Measurements from ENCODE around the gene TRIM8. TPM values are rescaled to one million over a fixed set of nuclear protein-coding genes. Genes with fewer than 3 reads are reported as not detected.
A peak's percentile ranks its signal among the peaks of the same experiment; 100 is the strongest.

TRIM8 gene
- total RNA-seq, 3 donors from 2014 or later (not counting 1 experiment from before 2014, with no cell fraction given), result 81.9 to 87.8 (median 86.2) TPM

- WGBS (ENCODE audit: insufficient coverage), result 87% methylated on average over 11 of the region's 13 CpGs
- peak overlapping the region; percentile 85 for H3K27ac Mint-ChIP-seq
- no peaks in the 10 kb centered on the region for H3K27me3 ChIP-seq (ENCODE audit: control insufficient read depth, insufficient read depth, low read length)
- no peaks in the 10 kb centered on the region for H3K36me3 Mint-ChIP-seq
- no peaks in the 10 kb centered on the region for H3K27me3 Mint-ChIP-seq (ENCODE audit: low read depth in 2 of 2)
- H3K9me3 Mint-ChIP-seq, result no peaks in the 10 kb centered on the region
- H3K9me3 ChIP-seq (ENCODE audit: control insufficient read depth, insufficient read depth, low read length), result no peaks in the 10 kb centered on the region
- intact Hi-C loops (cut with micrococcal nuclease), result no loop called here
- DNase-seq, result no peak
- peaks cover 48% of the 10 kb centered on the region for H3K4me1 ChIP-seq (ENCODE audit: control insufficient read depth, insufficient read depth, low read length)
- ATAC-seq, result no peak
- peak overlapping the region; percentile 91 for H3K4me3 Mint-ChIP-seq
- H3K4me1 Mint-ChIP-seq, result peaks cover 26 to 38% of the 10 kb centered on the region in 2 donors
- H3K36me3 ChIP-seq (ENCODE audit: control insufficient read depth, insufficient read depth, low read length), result no peaks in the 10 kb centered on the region
- H3K4me3 ChIP-seq (ENCODE audit: low read length), result no peak overlapping the region
- no peak for TF ChIP-seq CTCF (IDR thresholded peaks at IDR 0.05)
- peak overlapping the region; percentile 77 for H3K27ac ChIP-seq (ENCODE audit: low read length)
Observed at GRCh38 chr10:102673236-102673818, 29.0 kb downstream of the TRIM8 start.

- ATAC-seq (peak; percentile 77 to 86 (median 85)), DNase-seq (peak; percentile 41 to 91)
- H3K27me3 Mint-ChIP-seq (ENCODE audit: low read depth in 2 of 2), result no peaks in the 10 kb centered on the region
- H3K27me3 ChIP-seq (ENCODE audit: control insufficient read depth, insufficient read depth, low read length), result no peaks in the 10 kb centered on the region
- 7% methylated on average over 17 of the region's 19 CpGs for WGBS (ENCODE audit: insufficient coverage)
- H3K36me3 Mint-ChIP-seq, result no peaks in the 10 kb centered on the region
- peaks cover 52% of the 10 kb centered on the region for H3K4me1 ChIP-seq (ENCODE audit: control insufficient read depth, insufficient read depth, low read length)
- H3K4me3 Mint-ChIP-seq, result peak overlapping the region; percentile 91
- H3K9me3 Mint-ChIP-seq, result no peaks in the 10 kb centered on the region
- intact Hi-C loops (cut with micrococcal nuclease), result loop anchor here (2.0 kb wide), 2 partner anchors 13 to 27 kb away; no protein-coding TSS in a partner anchor
- H3K27ac ChIP-seq (ENCODE audit: low read length), result peak overlapping the region; percentile 77
- peaks cover 33 to 43% of the 10 kb centered on the region in 2 donors for H3K4me1 Mint-ChIP-seq
- TF ChIP-seq CTCF (IDR thresholded peaks at IDR 0.05), result no peak
- H3K4me3 ChIP-seq (ENCODE audit: low read length), result peak overlapping the region; percentile 25
- no peaks in the 10 kb centered on the region for H3K36me3 ChIP-seq (ENCODE audit: control insufficient read depth, insufficient read depth, low read length)
- H3K9me3 ChIP-seq (ENCODE audit: control insufficient read depth, insufficient read depth, low read length), result no peaks in the 10 kb centered on the region
- peak overlapping the region; percentile 85 for H3K27ac Mint-ChIP-seq
Observed at GRCh38 chr10:102673819-102674511, 29.7 kb downstream of the TRIM8 start.

- peaks cover 34 to 45% of the 10 kb centered on the region in 2 donors for H3K4me1 Mint-ChIP-seq
- H3K9me3 ChIP-seq (ENCODE audit: control insufficient read depth, insufficient read depth, low read length), result no peaks in the 10 kb centered on the region
- H3K36me3 Mint-ChIP-seq, result no peaks in the 10 kb centered on the region
- no peaks in the 10 kb centered on the region for H3K36me3 ChIP-seq (ENCODE audit: control insufficient read depth, insufficient read depth, low read length)
- no peaks in the 10 kb centered on the region for H3K27me3 ChIP-seq (ENCODE audit: control insufficient read depth, insufficient read depth, low read length)
- H3K4me3 ChIP-seq (ENCODE audit: low read length), result peak overlapping the region; percentile 25
- peak overlapping the region; percentile 77 for H3K27ac ChIP-seq (ENCODE audit: low read length)
- H3K9me3 Mint-ChIP-seq, result no peaks in the 10 kb centered on the region
- TF ChIP-seq CTCF (IDR thresholded peaks at IDR 0.05), result no peak
- peaks cover 53% of the 10 kb centered on the region for H3K4me1 ChIP-seq (ENCODE audit: control insufficient read depth, insufficient read depth, low read length)
- peak overlapping the region; percentile 85 for H3K27ac Mint-ChIP-seq
- DNase-seq (peak in 1 of 2 donors; percentile 66), ATAC-seq (peak in 2 of 3 donors; percentile 13 to 16)
- peak overlapping the region; percentile 72 for H3K4me3 Mint-ChIP-seq
- no peaks in the 10 kb centered on the region for H3K27me3 Mint-ChIP-seq (ENCODE audit: low read depth in 2 of 2)
- 26% methylated on average over 2 of the region's 2 CpGs for WGBS (ENCODE audit: insufficient coverage)
- intact Hi-C loops (cut with micrococcal nuclease), result loop anchor here (2.0 kb wide), 2 partner anchors 14 to 28 kb away; no protein-coding TSS in a partner anchor
Observed at GRCh38 chr10:102674566-102674965, 30.3 kb downstream of the TRIM8 start.

Data from natural killer cell (primary cell).